H1 (cell line): ENCODE measurements around the gene MICOS13. TPM values are rescaled to one million over a fixed set of nuclear protein-coding genes. Genes with fewer than 3 reads are reported as not detected.

Experiments
- NANOG ChIP-seq: IDR thresholded peaks from 2 replicates; pipeline ENCODE4 v1.6.1; 2011; ENCODE audit warnings: low read length, low read depth, mild to moderate bottlenecking, inconsistent platforms; ENCODE audit not compliant: insufficient read depth, poor library complexity, severe bottlenecking
- RXRA ChIP-seq: IDR thresholded peaks from 2 replicates; pipeline ENCODE4 v1.6.1; 2011; ENCODE audit warnings: low read depth, mild to moderate bottlenecking, low read length, moderate library complexity; ENCODE audit not compliant: insufficient read depth
- SRF ChIP-seq: IDR thresholded peaks from 2 replicates; pipeline ENCODE4 v1.6.1; 2011; ENCODE audit warnings: mild to moderate bottlenecking, low read depth, low read length, moderate library complexity
- TAF1 ChIP-seq: IDR thresholded peaks from 2 replicates; pipeline ENCODE4 v1.6.1; 2011; ENCODE audit warnings: mild to moderate bottlenecking, low read depth, low read length
- USF2 ChIP-seq: IDR thresholded peaks from 2 replicates; pipeline ENCODE4 v1.6.1; 2011; ENCODE audit warnings: low read length, improper control_type of control experiment
- polyA plus RNA-seq, 7 experiments: library from polyadenylated mRNA; depleted of rRNA in 3 of 7; stranded (reverse) in 5 of 7; unstranded in 2 of 7; fragments of >200 nt in 5 of 7; fragments of 200-250 nt in 2 of 7; gene quantifications; 1 replicate in 5 of 7; 2 replicates in 1 of 7; 4 replicates in 1 of 7; pipeline versions ENCODE4 v1.2.1 to v1.2.3, GENCODE V29; 2011 to 2013; ENCODE audit warnings: missing spikeins in 2 of 7, mixed read lengths in 2 of 7
- total RNA-seq: library from RNA; stranded (reverse); fragmentation: NEBNext Ultra II Directional; extraction: Animal tissue kit (Norgen Biotek cat#: 25700); gene quantifications from 2 replicates; pipeline ENCODE4 v1.2.1, GENCODE V29; 2021

Gene MICOS13
- total and polyA plus RNA-seq, 2 of the 8 experiments (the other 6 are each of a cell fraction or from before 2014, with no cell fraction given): 17.3 to 36.1 TPM

- TF ChIP-seq USF2 (no peak), SRF (no peak), TAF1 (no peak), NANOG (no peak), RXRA (no peak)
- TF ChIP-seq, all 59 proteins: peak for 0
Measured at GRCh38 chr19:5682107-5682482, 1.8 kb upstream of the MICOS13 start (continued).
